ENCODE results near the gene NAP1L1.

The NAP1L1 gene

GRCh38 chr12:76030341-76031080 lies 54.0 kb downstream of the NAP1L1 start:
- no peaks in the 10 kb centered on the region for H3K27me3 ChIP-seq (ENCODE audit: insufficient read depth, low read length)
- no peaks in the 10 kb centered on the region for H3K36me3 ChIP-seq (ENCODE audit: insufficient read depth, low read length)
- H3K4me3 ChIP-seq (ENCODE audit: low read length): peak overlapping the region; percentile 73
- H2AFZ ChIP-seq (ENCODE audit: low read depth, low read length): no peak overlapping the region
- peaks cover 41% of the 10 kb centered on the region for H3K4me1 ChIP-seq (ENCODE audit: insufficient read depth, low read length)
- H3K9me3 ChIP-seq (ENCODE audit: low read length): no peaks in the 10 kb centered on the region

- no peaks in the 10 kb centered on the region for H3K27me3 ChIP-seq (ENCODE audit: insufficient read depth, low read length)
- H3K36me3 ChIP-seq (ENCODE audit: insufficient read depth, low read length): no peaks in the 10 kb centered on the region
- no peaks in the 10 kb centered on the region for H3K9me3 ChIP-seq (ENCODE audit: low read length)
- H3K4me3 ChIP-seq (ENCODE audit: low read length): peak overlapping the region; percentile 73
- peaks cover 46% of the 10 kb centered on the region for H3K4me1 ChIP-seq (ENCODE audit: insufficient read depth, low read length)
- H2AFZ ChIP-seq (ENCODE audit: low read depth, low read length): no peak overlapping the region
These were observed 54.5 kb downstream of the NAP1L1 start for GRCh38 chr12:76029982-76030340.

- Histone ChIP-seq H3K4me1 (ENCODE audit: insufficient read depth, low read length) (peaks cover 43% of the 10 kb centered on the region), H3K27me3 (ENCODE audit: insufficient read depth, low read length) (no peaks in the 10 kb centered on the region), H3K36me3 (ENCODE audit: insufficient read depth, low read length) (no peaks in the 10 kb centered on the region), H3K4me3 (ENCODE audit: low read length) (peak overlapping the region; percentile 73), H2AFZ (ENCODE audit: low read depth, low read length) (no peak overlapping the region), H3K9me3 (ENCODE audit: low read length) (no peaks in the 10 kb centered on the region)
These were observed 55.8 kb downstream of the NAP1L1 start for GRCh38 chr12:76028571-76029277.

- Histone ChIP-seq H3K27me3 (ENCODE audit: insufficient read depth, low read length) (no peaks in the 10 kb centered on the region), H3K9me3 (ENCODE audit: low read length) (no peaks in the 10 kb centered on the region), H3K4me1 (ENCODE audit: insufficient read depth, low read length) (peaks cover 32% of the 10 kb centered on the region), H3K4me3 (ENCODE audit: low read length) (no peak overlapping the region), H3K36me3 (ENCODE audit: insufficient read depth, low read length) (no peaks in the 10 kb centered on the region), H2AFZ (ENCODE audit: low read depth, low read length) (no peak overlapping the region)
These were observed 57.8 kb downstream of the NAP1L1 start for GRCh38 chr12:76026643-76027063.

- no peaks in the 10 kb centered on the region for H3K36me3 ChIP-seq (ENCODE audit: insufficient read depth, low read length)
- H3K27me3 ChIP-seq (ENCODE audit: insufficient read depth, low read length): no peaks in the 10 kb centered on the region
- H3K4me1 ChIP-seq (ENCODE audit: insufficient read depth, low read length): peaks cover 32% of the 10 kb centered on the region
- H3K9me3 ChIP-seq (ENCODE audit: low read length): no peaks in the 10 kb centered on the region
- no peak overlapping the region for H2AFZ ChIP-seq (ENCODE audit: low read depth, low read length)
- no peak overlapping the region for H3K4me3 ChIP-seq (ENCODE audit: low read length)
These were observed 58.6 kb downstream of the NAP1L1 start for GRCh38 chr12:76025601-76026575.

- no peak overlapping the region for H3K4me3 ChIP-seq (ENCODE audit: low read length)
- H2AFZ ChIP-seq (ENCODE audit: low read depth, low read length): no peak overlapping the region
- H3K4me1 ChIP-seq (ENCODE audit: insufficient read depth, low read length): peaks cover 32% of the 10 kb centered on the region
- H3K27me3 ChIP-seq (ENCODE audit: insufficient read depth, low read length): no peaks in the 10 kb centered on the region
- no peaks in the 10 kb centered on the region for H3K36me3 ChIP-seq (ENCODE audit: insufficient read depth, low read length)
- no peaks in the 10 kb centered on the region for H3K9me3 ChIP-seq (ENCODE audit: low read length)
These were observed 59.4 kb downstream of the NAP1L1 start for GRCh38 chr12:76024942-76025600.

GRCh38 chr12:76024102-76024781 lies 60.2 kb downstream of the NAP1L1 start:
- H3K27me3 ChIP-seq (ENCODE audit: insufficient read depth, low read length): no peaks in the 10 kb centered on the region
- no peaks in the 10 kb centered on the region for H3K9me3 ChIP-seq (ENCODE audit: low read length)
- no peak overlapping the region for H3K4me3 ChIP-seq (ENCODE audit: low read length)
- H2AFZ ChIP-seq (ENCODE audit: low read depth, low read length): no peak overlapping the region
- no peaks in the 10 kb centered on the region for H3K36me3 ChIP-seq (ENCODE audit: insufficient read depth, low read length)
- H3K4me1 ChIP-seq (ENCODE audit: insufficient read depth, low read length): peaks cover 32% of the 10 kb centered on the region

- Histone ChIP-seq H3K36me3 (ENCODE audit: insufficient read depth, low read length) (no peaks in the 10 kb centered on the region), H3K4me1 (ENCODE audit: insufficient read depth, low read length) (peaks cover 31% of the 10 kb centered on the region), H3K4me3 (ENCODE audit: low read length) (no peak overlapping the region), H3K9me3 (ENCODE audit: low read length) (no peaks in the 10 kb centered on the region), H3K27me3 (ENCODE audit: insufficient read depth, low read length) (no peaks in the 10 kb centered on the region), H2AFZ (ENCODE audit: low read depth, low read length) (no peak overlapping the region)
These were observed 61.3 kb downstream of the NAP1L1 start for GRCh38 chr12:76023069-76023690.

GRCh38 chr12:76022506-76022905 lies 62.0 kb downstream of the NAP1L1 start:
- H3K27me3 ChIP-seq (ENCODE audit: insufficient read depth, low read length): no peaks in the 10 kb centered on the region
- H3K4me3 ChIP-seq (ENCODE audit: low read length): no peak overlapping the region
- H3K4me1 ChIP-seq (ENCODE audit: insufficient read depth, low read length): peaks cover 30% of the 10 kb centered on the region
- no peaks in the 10 kb centered on the region for H3K9me3 ChIP-seq (ENCODE audit: low read length)
- no peak overlapping the region for H2AFZ ChIP-seq (ENCODE audit: low read depth, low read length)
- H3K36me3 ChIP-seq (ENCODE audit: insufficient read depth, low read length): no peaks in the 10 kb centered on the region

- H3K9me3 ChIP-seq (ENCODE audit: low read length): no peaks in the 10 kb centered on the region
- H3K27me3 ChIP-seq (ENCODE audit: insufficient read depth, low read length): no peaks in the 10 kb centered on the region
- H2AFZ ChIP-seq (ENCODE audit: low read depth, low read length): no peak overlapping the region
- peaks cover 22% of the 10 kb centered on the region for H3K4me1 ChIP-seq (ENCODE audit: insufficient read depth, low read length)
- no peak overlapping the region for H3K4me3 ChIP-seq (ENCODE audit: low read length)
- H3K36me3 ChIP-seq (ENCODE audit: insufficient read depth, low read length): no peaks in the 10 kb centered on the region
These were observed 63.5 kb downstream of the NAP1L1 start for GRCh38 chr12:76020731-76021672.

- Histone ChIP-seq H3K36me3 (ENCODE audit: insufficient read depth, low read length) (no peaks in the 10 kb centered on the region), H3K27me3 (ENCODE audit: insufficient read depth, low read length) (no peaks in the 10 kb centered on the region), H3K4me3 (ENCODE audit: low read length) (no peak overlapping the region), H3K4me1 (ENCODE audit: insufficient read depth, low read length) (peaks cover 15% of the 10 kb centered on the region), H3K9me3 (ENCODE audit: low read length) (no peaks in the 10 kb centered on the region), H2AFZ (ENCODE audit: low read depth, low read length) (no peak overlapping the region)
These were observed 64.2 kb downstream of the NAP1L1 start for GRCh38 chr12:76020281-76020680.

Data from neuron (in vitro differentiated cells).